Measurements from ENCODE around the gene GALNT9. TPM values are rescaled to one million over a fixed set of nuclear protein-coding genes. Genes with fewer than 3 reads are reported as not detected.
A peak's percentile ranks its signal among the peaks of the same experiment; 100 is the strongest.

GALNT9 gene
- total RNA-seq, 2 experiments from 2014 or later = 0.86 to 1.2 TPM

GRCh38 chr12:132355742-132356681 lies 26.6 kb upstream of the GALNT9 start:
- no peak overlapping the region for H3K27ac Mint-ChIP-seq
- CTCF ChIA-PET = no interaction called here
- intact Hi-C loops (cut with micrococcal nuclease) = no loop called here
- peaks cover 2% of the 10 kb centered on the region for H3K9me3 Mint-ChIP-seq
- peaks cover 3% of the 10 kb centered on the region for H3K27me3 Mint-ChIP-seq (ENCODE audit: low read depth)
- peaks cover 3% of the 10 kb centered on the region for H3K4me1 Mint-ChIP-seq (ENCODE audit: low read depth)
- no peak overlapping the region for H3K4me3 Mint-ChIP-seq
- H3K36me3 Mint-ChIP-seq (ENCODE audit: low read depth) = no peaks in the 10 kb centered on the region
- DNase-seq = no peak

- Mint-ChIP-seq H3K27ac (no peak overlapping the region), H3K4me1 (ENCODE audit: low read depth) (peaks cover 3% of the 10 kb centered on the region), H3K36me3 (ENCODE audit: low read depth) (no peaks in the 10 kb centered on the region), H3K4me3 (no peak overlapping the region), H3K9me3 (peaks cover 2% of the 10 kb centered on the region), H3K27me3 (ENCODE audit: low read depth) (peaks cover 3% of the 10 kb centered on the region)
- DNase-seq = no peak
- CTCF ChIA-PET = no interaction called here
- intact Hi-C loops (cut with micrococcal nuclease) = no loop called here
These were observed 25.7 kb upstream of the GALNT9 start for GRCh38 chr12:132354982-132355680.

- Mint-ChIP-seq H3K9me3 (no peaks in the 10 kb centered on the region), H3K4me1 (ENCODE audit: low read depth) (peaks cover 3% of the 10 kb centered on the region), H3K27ac (no peak overlapping the region), H3K36me3 (ENCODE audit: low read depth) (no peaks in the 10 kb centered on the region), H3K27me3 (ENCODE audit: low read depth) (peaks cover 3% of the 10 kb centered on the region), H3K4me3 (no peak overlapping the region)
- no peak for DNase-seq
- intact Hi-C loops (cut with micrococcal nuclease) = no loop called here
- CTCF ChIA-PET = no interaction called here
These were observed 25.0 kb upstream of the GALNT9 start for GRCh38 chr12:132354211-132354981.

GRCh38 chr12:132353811-132354210 lies 24.4 kb upstream of the GALNT9 start:
- DNase-seq = no peak
- intact Hi-C loops (cut with micrococcal nuclease) = no loop called here
- Mint-ChIP-seq H3K4me3 (no peak overlapping the region), H3K27ac (no peak overlapping the region), H3K27me3 (ENCODE audit: low read depth) (peaks cover 3% of the 10 kb centered on the region), H3K4me1 (ENCODE audit: low read depth) (peaks cover 3% of the 10 kb centered on the region), H3K36me3 (ENCODE audit: low read depth) (no peaks in the 10 kb centered on the region), H3K9me3 (no peaks in the 10 kb centered on the region)
- CTCF ChIA-PET = no interaction called here

GRCh38 chr12:132352896-132353800 lies 23.8 kb upstream of the GALNT9 start:
- CTCF ChIA-PET = no interaction called here
- no peak for DNase-seq
- Mint-ChIP-seq H3K4me1 (ENCODE audit: low read depth) (peaks cover 3% of the 10 kb centered on the region), H3K9me3 (no peaks in the 10 kb centered on the region), H3K27me3 (ENCODE audit: low read depth) (peaks cover 3% of the 10 kb centered on the region), H3K4me3 (no peak overlapping the region), H3K27ac (no peak overlapping the region), H3K36me3 (ENCODE audit: low read depth) (no peaks in the 10 kb centered on the region)
- intact Hi-C loops (cut with micrococcal nuclease) = no loop called here

- Mint-ChIP-seq H3K9me3 (no peaks in the 10 kb centered on the region), H3K27me3 (ENCODE audit: low read depth) (peaks cover 3% of the 10 kb centered on the region), H3K4me3 (no peak overlapping the region), H3K4me1 (ENCODE audit: low read depth) (peaks cover 3% of the 10 kb centered on the region), H3K27ac (no peak overlapping the region), H3K36me3 (ENCODE audit: low read depth) (no peaks in the 10 kb centered on the region)
- CTCF ChIA-PET = interaction anchor here (1.5 kb wide), 1 partner anchor 10 kb away, joined by 4 read pairs; no protein-coding TSS in a partner anchor
- intact Hi-C loops (cut with micrococcal nuclease) = no loop called here
- DNase-seq = peak; percentile 24
These were observed 22.5 kb upstream of the GALNT9 start for GRCh38 chr12:132351751-132352495.

DNA sequence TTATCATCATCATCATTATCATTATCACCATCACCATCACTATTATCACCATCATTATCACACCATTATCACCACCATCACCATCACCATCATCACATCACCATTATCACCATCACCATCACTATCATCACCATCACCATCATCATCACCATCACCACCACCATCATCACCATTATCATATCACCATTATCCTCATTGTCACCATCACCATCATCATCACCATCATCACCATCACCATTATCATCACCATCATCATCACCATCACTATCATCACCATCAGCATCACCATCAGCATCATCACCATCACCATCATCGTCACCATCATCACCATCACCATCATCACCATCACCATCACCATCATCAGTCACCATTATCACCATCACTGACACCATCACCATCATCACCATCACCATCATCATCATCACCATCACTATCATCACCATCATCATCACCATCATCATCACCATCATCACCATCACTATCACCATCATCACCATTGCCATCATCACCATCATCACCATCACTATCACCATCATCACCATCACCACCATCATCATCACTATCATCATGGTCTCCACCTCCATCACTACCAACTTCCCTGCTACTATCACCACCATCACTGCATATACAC lies 20.2 kb upstream of the GALNT9 start:
- Mint-ChIP-seq H3K9me3 (no peaks in the 10 kb centered on the region), H3K4me3 (no peak overlapping the region), H3K36me3 (ENCODE audit: low read depth) (no peaks in the 10 kb centered on the region), H3K27ac (no peak overlapping the region), H3K4me1 (ENCODE audit: low read depth) (no peaks in the 10 kb centered on the region), H3K27me3 (ENCODE audit: low read depth) (peaks cover 3% of the 10 kb centered on the region)
- CTCF ChIA-PET = no interaction called here
- DNase-seq = no peak
- intact Hi-C loops (cut with micrococcal nuclease) = no loop called here

- no peak overlapping the region for H3K4me3 Mint-ChIP-seq
- no peaks in the 10 kb centered on the region for H3K4me1 Mint-ChIP-seq (ENCODE audit: low read depth)
- no peak overlapping the region for H3K27ac Mint-ChIP-seq
- H3K27me3 Mint-ChIP-seq (ENCODE audit: low read depth) = no peaks in the 10 kb centered on the region
- CTCF ChIA-PET = no interaction called here
- H3K9me3 Mint-ChIP-seq = no peaks in the 10 kb centered on the region
- no peaks in the 10 kb centered on the region for H3K36me3 Mint-ChIP-seq (ENCODE audit: low read depth)
- DNase-seq = no peak
- intact Hi-C loops (cut with micrococcal nuclease) = no loop called here
These were observed 18.8 kb upstream of the GALNT9 start for GRCh38 chr12:132348176-132348575.

- H3K4me1 Mint-ChIP-seq (ENCODE audit: low read depth) = peaks cover 5% of the 10 kb centered on the region
- CTCF ChIA-PET = no interaction called here
- no peak for DNase-seq
- no peaks in the 10 kb centered on the region for H3K27me3 Mint-ChIP-seq (ENCODE audit: low read depth)
- H3K27ac Mint-ChIP-seq = no peak overlapping the region
- H3K4me3 Mint-ChIP-seq = no peak overlapping the region
- no peaks in the 10 kb centered on the region for H3K36me3 Mint-ChIP-seq (ENCODE audit: low read depth)
- H3K9me3 Mint-ChIP-seq = no peaks in the 10 kb centered on the region
- intact Hi-C loops (cut with micrococcal nuclease) = no loop called here
These were observed 17.9 kb upstream of the GALNT9 start for GRCh38 chr12:132347176-132347855.

- H3K4me3 Mint-ChIP-seq = no peak overlapping the region
- H3K4me1 Mint-ChIP-seq (ENCODE audit: low read depth) = peaks cover 5% of the 10 kb centered on the region
- H3K9me3 Mint-ChIP-seq = no peaks in the 10 kb centered on the region
- CTCF ChIA-PET = no interaction called here
- no peak for DNase-seq
- H3K36me3 Mint-ChIP-seq (ENCODE audit: low read depth) = no peaks in the 10 kb centered on the region
- H3K27me3 Mint-ChIP-seq (ENCODE audit: low read depth) = no peaks in the 10 kb centered on the region
- no peak overlapping the region for H3K27ac Mint-ChIP-seq
- intact Hi-C loops (cut with micrococcal nuclease) = no loop called here
These were observed 17.2 kb upstream of the GALNT9 start for GRCh38 chr12:132346471-132347175.
